ENCODE results near the gene CCDC6.
"Not testable (repeated sequence)": the region's sequence is repeated elsewhere in the genome, so short reads cannot be mapped to it uniquely, and the experiment has no call there.

The CCDC6 gene

GRCh38 chr10:59748834-59749233 is 157.5 kb downstream of the CCDC6 start:
- H3K4me3 ChIP-seq (ENCODE audit: low read depth, low read length), result no peak overlapping the region
- DNase-seq (ENCODE audit: low read depth), result peak; percentile 15
- no peak for TF ChIP-seq CTCF (IDR thresholded peaks at IDR 0.05; ENCODE audit: insufficient read depth, low read depth, low read length, missing control alignments)

GRCh38 chr10:59745163-59745650 is 161.1 kb downstream of the CCDC6 start:
- no peak for DNase-seq (ENCODE audit: low read depth)
- H3K4me3 ChIP-seq (ENCODE audit: low read depth, low read length), result no peak overlapping the region
- no peak for TF ChIP-seq CTCF (IDR thresholded peaks at IDR 0.05; ENCODE audit: insufficient read depth, low read depth, low read length, missing control alignments)

DNA sequence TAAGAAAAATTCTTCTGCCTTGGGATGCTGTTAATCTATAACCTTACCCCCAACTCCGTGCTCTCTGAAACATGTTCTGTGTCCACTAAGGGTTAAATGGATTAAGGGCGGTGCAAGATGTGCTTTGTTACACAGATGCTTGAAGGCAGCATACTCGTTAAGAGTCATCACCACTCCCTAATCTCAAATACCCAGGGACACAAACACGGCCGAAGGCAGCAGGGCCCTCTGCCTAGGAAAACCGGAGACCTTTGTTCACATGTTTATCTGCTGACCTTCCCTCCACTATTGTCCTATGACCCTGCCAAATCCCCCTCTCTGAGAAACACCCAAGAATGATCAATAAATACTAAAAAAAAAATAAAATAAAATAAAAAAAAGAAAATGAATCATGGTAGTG is 161.6 kb downstream of the CCDC6 start:
- not testable (repeated sequence) for DNase-seq (ENCODE audit: low read depth); H3K4me3 ChIP-seq (ENCODE audit: low read depth, low read length)

GRCh38 chr10:59744156-59744555 is 162.2 kb downstream of the CCDC6 start:
- not testable (repeated sequence) for DNase-seq (ENCODE audit: low read depth)

DNA sequence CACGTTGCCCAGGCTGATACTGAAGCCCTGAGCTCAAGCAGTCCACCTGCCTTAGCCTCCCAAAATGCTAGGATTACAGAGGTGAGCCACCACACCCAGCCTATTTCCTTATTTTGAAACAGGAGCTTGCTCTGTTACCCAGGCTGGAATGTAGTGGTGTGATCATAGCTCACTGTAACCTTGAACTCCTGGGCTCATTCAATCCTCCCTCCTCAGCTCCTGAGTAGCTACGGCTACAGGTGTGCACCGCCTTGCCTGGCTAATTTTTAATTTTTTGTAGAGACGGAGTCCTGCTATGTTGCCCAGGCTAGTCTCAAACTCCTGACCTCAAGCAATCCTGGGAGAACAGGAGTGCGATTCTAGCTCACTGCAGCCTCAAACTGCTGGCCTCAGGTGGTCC is 164.8 kb downstream of the CCDC6 start:
- no peak for TF ChIP-seq CTCF (IDR thresholded peaks at IDR 0.05; ENCODE audit: insufficient read depth, low read depth, low read length, missing control alignments)
- no peak for DNase-seq (ENCODE audit: low read depth)
- H3K4me3 ChIP-seq (ENCODE audit: low read depth, low read length), result no peak overlapping the region

More at GRCh38 chr10:59744156-59744555, 162.2 kb downstream of the CCDC6 start:
- H3K4me3 ChIP-seq (ENCODE audit: low read depth, low read length), result not testable (repeated sequence)

GRCh38 chr10:59741048-59741447 is 165.3 kb downstream of the CCDC6 start:
- TF ChIP-seq CTCF (IDR thresholded peaks at IDR 0.05; ENCODE audit: insufficient read depth, low read depth, low read length, missing control alignments), result no peak
- H3K4me3 ChIP-seq (ENCODE audit: low read depth, low read length), result no peak overlapping the region
- no peak for DNase-seq (ENCODE audit: low read depth)
